NCI-H226 (cell line): ENCODE data around the gene EIF5A.

Source experiments
- DNase-seq: peaks from one replicate; pipeline ENCODE4 v3.0.0-alpha.2; 2015

Gene EIF5A

DNA sequence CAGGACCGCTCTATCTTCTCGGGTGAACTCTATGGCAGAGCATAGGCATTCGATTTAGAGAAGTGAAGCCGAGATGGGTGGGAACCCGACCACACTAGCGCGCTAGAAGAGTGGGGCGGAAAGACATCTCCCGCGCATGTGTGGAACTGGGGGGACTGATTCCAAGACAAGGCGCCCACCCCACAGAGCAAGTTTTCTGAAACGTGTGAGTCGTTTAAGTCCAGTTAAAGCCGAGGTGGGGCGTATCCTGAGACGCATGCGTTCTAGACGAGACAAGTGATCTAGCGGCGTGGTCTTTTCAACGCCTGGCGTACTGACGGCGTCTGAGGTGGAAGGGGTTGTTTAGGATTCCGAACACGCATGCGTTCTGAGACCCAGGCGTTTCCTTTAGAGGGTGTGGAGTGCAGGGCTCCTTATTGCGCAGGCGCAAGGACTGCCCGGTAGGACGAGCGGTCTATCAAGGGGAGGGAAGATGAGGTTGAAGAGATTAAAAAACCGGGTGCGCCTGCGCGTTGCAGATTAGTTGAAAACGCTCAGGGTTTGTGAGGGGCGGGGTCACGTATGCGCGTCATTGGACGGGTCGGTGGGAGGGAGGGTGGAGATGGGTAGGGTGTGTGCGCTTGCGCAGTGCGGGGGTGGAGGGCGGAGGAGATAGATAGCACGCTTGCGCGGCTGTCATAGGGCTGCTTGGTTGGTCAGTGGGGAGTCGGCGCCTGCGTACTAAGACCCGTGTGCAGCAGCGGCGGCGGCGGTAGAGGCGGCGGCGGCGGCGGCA, at the start of gene EIF5A:
TSS of gene EIF5A (plus strand) at position 718 of the 775 bp plus-strand sequence. CDS start 2,008 bp downstream, outside the sequence.
- peak; percentile 99 for DNase-seq

GRCh38 chr17:7258731-7259554, 48.5 kb upstream of the EIF5A start:
- DNase-seq = no peak

DNA sequence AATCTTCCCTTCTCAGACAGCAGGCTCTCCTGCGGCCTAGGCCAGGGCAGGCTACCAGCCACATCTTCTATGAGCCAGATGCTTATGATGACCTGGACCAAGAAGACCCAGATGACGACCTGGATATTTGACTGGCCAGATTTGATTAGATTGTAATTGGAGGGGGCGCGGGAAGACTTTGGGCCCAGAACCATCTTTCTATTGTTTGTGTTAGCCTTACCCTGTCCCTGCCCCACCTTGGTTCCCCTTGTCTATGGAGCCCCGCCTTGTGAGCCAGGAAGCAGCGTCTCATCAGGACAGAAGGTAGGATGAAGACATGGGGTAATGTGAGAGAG, 47.9 kb upstream of the EIF5A start:
- DNase-seq = no peak

GRCh38 chr17:7260151-7260550, 47.3 kb upstream of the EIF5A start:
- DNase-seq = no peak

DNA sequence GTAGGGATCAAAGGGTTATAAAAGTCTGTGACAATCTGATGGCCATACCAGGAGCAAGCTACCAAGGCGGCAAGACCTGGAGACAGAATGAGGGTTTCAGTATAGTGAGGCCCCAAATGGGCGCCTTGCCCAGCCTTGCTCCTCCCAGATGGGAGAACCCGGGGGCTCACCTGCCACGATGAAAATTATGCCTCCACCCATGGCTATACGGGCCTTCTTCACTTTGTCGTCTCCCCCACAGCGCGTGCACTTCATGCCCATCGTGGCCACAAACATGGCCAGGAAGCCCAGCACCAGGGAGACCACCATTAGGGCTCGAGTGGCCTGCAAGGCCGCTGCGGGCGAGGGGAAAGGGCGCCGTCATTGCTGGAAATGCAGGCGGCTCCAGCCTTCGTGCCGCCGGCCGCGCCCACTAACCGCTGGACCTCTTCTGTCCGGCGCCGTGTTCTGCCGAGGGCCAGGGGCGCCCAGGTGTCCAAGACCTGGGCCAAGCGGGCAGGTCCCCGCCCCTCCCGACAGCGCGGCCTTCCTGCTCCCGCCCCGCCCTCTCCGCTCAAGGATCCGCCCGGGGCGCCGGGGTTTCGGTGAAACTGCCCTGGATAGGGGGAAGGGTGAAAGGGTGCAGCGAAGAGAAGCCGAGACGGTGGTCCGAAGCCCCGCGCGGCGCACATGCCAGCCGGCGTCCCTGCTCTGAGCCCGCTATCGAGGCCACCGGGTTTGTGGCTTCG, 46.6 kb upstream of the EIF5A start:
- DNase-seq = no peak

DNA sequence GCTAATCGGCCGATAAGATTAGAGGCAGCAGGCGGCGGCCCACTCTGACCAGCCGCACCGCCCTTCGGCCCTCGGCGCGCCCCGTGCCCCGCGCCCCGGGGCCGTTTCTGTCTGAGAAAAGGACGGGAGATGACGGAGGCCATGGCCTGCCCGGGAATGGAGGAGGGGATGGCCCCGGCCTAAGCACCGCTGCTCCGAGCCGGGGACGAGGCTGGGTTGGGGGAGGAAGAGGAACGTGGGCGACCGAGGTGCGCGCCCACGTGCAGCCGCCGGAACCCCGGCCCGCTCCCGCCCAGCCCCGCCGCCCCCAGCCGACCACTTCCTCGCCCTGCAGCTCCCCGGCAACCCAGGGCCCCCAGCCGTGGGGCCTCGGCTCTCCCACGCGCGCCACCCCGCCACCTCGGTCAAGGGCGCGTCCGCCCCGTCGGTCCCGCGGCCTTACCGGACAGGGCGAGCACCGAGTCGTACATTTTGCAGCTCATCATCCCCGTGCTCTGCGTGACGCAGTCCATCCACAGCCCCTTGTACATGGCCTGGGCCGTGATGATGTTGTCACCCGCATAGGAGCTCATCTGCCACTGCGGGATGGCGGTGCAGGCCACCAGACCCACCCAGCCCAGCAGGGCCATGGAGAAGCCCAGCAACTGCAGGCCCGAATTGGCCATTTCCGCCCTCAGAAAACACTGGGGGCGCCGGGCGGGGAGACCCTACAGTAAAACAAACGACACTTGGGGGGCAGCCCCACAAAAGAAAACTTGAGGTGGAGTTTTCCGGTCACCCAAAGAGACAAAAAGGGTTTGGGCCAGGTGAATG, 45.8 kb upstream of the EIF5A start:
- no peak for DNase-seq

DNA sequence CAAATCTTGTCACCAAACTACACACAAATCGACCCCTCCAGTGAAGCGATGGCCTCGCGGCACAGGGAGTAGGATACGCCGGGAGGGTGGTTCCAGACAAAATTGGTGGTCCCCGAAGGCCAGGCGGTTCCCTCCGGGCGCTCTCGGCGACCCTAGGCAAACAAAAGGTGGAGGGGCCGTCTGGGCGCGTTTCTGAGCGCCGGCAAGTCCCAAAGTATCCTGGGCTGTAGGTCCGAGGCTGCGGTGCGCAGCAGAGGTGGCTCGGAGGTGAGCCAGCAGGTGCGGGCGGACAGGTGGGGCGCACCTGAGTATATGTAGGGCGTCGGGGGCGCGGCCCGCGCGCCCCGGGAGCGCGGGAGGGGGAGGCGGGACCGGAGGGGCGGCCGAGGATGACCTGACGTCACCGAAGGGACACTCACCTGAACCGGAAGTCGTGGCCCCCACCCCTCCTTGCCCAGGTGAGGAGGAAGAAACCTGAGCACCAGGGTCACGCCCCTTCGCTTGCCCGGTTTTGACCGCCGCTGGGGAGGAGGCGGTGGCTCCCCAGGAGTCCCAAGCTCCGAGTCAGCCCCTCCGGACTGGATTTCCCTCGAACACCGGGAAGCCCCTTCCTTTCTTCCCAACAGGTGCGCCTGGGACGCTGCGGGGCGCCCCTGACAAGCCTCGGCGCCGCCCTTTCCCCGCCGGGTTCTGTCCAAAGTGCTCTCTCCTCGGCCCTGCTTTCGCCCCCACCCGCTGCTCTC, 45.1 kb upstream of the EIF5A start, which contains the start of gene CLDN7:
TSS of gene CLDN7 (minus strand) at position 287 of the 743 bp plus-strand sequence. CDS start 435 bp downstream, outside the sequence.
- DNase-seq = no peak

DNA sequence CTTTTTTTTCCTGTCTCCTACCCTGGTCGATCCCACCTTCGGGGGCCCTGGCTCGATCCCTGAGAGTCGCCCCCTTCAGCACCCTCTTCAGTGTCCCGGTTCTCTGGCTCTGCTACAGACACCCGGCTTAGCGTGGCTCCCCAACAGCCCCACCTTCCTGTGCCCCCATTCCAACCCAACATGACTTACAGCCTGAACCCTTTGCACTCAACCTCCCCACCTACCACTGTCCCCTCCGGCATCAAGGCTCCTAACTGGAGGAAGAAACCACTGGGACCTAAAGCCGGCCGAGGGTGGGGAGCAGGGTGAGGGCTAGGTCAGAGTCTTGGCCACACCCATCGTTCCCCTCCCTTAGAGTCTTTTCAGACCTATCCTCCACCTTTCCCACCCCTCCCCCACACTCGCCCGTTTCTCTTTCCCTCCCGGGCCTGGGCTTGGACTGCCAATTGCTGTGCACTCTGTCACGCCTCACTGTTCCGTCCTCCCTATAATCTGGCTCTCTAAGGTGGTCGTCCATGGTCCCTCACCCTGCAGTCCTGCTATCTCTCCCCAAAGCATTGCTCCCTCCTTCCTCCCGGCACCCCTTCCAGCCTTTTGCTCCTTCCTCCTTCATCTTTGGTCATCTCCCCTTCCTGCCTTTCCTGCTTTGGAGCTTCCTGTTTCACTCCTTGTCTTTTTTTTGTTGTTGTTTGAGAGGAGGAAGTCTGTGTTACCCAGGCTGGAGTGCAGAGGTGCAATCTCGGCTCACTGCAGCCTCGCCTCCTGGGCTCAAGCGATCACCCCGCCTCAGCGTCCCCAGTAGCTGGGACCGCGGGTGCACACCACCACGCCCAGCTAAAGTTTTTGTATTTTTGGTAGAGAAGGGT, 44.3 kb upstream of the EIF5A start:
- DNase-seq = no peak

- DNase-seq = no peak
Measured at GRCh38 chr17:7263801-7264078, 43.7 kb upstream of the EIF5A start.

- no peak for DNase-seq
Measured at GRCh38 chr17:7266784-7267183, 40.6 kb upstream of the EIF5A start.

DNA sequence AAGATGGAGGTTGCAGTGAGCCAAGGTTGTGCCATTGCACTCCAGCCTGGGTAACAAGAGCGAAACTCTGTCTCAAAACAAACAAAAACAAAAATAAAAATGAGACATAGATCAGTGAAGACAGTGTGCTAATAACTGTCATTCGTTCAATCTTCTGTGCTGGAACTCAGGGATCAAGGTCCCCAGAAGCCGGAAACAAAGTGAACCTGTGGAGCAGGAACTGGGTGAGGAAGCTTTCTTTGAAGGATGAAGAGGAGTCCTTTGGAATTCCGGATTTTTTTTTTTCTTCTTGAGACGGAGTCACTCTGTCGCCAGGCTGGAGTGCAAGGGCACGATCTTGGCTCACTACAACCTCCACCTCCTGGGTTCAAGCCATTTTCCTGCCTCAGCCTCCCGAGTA, 28.0 kb upstream of the EIF5A start:
- no peak for DNase-seq

DNA sequence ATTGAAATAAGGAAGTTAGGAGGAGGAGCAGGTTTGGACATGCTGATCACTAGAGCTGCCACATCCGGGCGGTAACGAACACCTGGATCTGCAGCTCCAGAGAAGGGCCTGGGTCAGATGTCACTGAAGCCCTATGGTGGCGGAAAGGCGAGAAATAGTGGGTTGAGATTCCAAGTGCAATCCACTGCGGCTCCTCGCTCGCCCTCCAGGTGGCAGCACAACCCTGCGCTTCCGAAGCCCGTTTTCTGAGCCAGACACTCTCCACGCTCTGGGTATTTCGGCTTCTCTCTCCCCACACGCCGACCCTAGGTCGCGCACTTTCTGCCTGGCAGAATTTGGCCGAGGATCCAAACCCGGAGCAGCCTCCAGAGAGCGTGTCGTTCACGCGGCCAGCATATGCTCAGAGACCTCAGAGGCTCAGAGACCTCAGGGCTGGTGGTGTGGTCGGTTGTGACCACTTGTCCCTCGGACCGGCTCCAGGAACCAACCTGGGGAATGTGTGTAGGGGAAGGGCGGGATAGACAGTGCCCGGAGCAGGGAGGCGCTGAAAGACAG, 26.8 kb upstream of the EIF5A start:
- peak; percentile 71 for DNase-seq

DNA sequence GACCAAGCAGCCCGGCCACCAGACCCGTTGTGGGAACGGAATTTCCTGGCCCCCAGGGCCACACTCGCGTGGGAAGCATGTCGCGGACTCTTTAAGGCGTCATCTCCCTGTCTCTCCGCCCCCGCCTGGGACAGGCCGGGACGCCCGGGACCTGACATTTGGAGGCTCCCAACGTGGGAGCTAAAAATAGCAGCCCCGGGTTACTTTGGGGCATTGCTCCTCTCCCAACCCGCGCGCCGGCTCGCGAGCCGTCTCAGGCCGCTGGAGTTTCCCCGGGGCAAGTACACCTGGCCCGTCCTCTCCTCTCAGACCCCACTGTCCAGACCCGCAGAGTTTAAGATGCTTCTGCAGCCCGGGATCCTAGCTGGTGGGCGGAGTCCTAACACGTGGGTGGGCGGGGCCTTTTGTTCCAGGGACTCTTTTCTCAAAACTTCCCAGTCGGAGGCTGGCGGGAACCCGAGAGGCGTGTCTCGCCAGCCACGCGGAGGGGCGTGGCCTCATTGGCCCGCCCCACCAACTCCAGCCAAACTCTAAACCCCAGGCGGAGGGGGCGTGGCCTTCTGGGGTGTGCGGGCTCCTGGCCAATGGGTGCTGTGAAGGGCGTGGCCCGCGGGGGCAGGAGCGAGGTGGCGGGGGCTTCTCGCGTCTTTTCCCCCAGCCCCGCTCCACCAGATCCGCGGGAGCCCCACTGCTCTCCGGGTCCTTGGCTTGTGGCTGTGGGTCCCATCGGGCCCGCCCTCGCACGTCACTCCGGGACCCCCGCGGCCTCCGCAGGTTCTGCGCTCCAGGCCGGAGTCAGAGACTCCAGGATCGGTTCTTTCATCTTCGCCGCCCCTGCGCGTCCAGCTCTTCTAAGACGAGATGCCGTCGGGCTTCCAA, 26.1 kb upstream of the EIF5A start, which contains the start of gene SLC2A4:
TSS of gene SLC2A4 (plus strand) at position 645 of the 879 bp plus-strand sequence. CDS start at position 862, 217 bp downstream.
- peak; percentile 91 for DNase-seq

- DNase-seq = no peak
Measured at GRCh38 chr17:7281953-7282751, 25.3 kb upstream of the EIF5A start.

DNA sequence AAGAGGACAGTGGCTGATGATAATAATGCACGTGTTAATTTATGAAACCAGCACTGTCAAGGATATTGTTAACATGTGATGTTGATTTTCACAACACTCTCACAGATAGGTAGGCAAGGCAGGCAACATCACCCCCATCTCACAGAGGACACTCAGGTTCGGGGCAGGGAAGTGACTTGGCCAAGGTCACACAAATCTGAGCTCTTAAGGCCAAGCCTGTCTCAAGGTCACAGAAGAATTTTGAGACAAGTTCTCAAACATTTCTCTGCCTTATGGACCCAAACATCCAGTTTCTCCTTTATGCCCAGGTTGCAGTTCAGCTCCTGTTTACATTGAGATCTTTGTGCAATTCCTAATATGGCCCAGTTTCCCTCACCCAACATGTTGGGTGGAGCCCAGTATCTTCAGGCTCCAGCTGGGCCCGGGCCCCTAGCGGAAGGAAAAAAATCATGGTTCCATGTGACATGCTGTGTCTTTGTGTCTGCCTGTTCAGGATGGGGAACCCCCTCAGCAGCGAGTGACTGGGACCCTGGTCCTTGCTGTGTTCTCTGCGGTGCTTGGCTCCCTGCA, 24.6 kb upstream of the EIF5A start:
- DNase-seq = no peak

GRCh38 chr17:7283471-7284216, 23.8 kb upstream of the EIF5A start:
- no peak for DNase-seq

DNA sequence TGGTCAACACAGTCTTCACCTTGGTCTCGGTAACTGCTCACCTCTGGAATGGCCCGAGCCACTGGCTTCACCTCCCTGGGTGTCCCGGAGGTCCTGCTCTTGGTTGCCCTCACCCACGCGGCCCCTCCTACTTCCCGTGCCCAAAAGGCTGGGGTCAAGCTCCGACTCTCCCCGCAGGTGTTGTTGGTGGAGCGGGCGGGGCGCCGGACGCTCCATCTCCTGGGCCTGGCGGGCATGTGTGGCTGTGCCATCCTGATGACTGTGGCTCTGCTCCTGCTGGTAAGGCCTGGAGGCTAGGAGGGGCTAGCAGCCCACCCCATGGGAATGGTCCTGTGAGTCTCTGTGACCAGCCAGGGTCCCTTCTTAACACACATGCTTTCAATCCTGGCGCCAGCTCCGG, 22.5 kb upstream of the EIF5A start:
- DNase-seq = no peak

DNA sequence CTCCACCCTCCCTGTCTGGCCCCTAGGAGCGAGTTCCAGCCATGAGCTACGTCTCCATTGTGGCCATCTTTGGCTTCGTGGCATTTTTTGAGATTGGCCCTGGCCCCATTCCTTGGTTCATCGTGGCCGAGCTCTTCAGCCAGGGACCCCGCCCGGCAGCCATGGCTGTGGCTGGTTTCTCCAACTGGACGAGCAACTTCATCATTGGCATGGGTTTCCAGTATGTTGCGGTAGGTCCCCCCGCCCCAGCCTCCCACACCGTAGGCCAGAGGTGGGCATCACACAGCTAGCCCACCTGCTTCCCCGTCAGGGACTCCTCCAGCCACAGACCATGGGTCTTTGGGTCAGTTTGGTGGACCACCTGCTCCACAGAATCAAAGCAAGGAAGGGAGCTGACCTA, 21.7 kb upstream of the EIF5A start:
- no peak for DNase-seq
